ENCODE data around the gene CUBN.
A peak's percentile ranks its signal among the peaks of the same experiment; 100 is the strongest.

The CUBN gene

DNA sequence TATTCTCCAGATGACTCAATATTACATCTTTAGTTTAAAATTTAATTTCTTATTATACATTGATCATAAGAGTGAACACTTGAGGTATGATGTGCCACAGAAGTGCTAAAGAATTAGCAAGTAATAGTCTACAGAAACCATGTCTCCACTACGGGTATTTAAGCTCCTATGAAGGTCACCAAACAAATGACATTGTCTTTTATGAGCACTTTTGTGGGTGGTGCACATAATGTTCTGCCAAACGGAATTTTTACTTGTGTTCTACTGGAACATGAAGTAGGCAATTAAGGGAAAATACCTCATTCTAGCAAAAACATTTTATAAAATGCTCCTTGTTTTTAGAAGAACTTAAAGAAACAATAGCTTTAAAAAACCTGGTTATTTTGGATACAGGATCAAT, 27.4 kb upstream of the CUBN start:
- H4K5ac ChIP-seq (ENCODE audit: low read length): no peak overlapping the region
- no peak overlapping the region for H3K18ac ChIP-seq (ENCODE audit: low read length)
- no peak overlapping the region for H2BK120ac ChIP-seq (ENCODE audit: low read depth, low read length)
- no peak overlapping the region for H3K27ac ChIP-seq (ENCODE audit: low read depth, low read length)
- H2BK15ac ChIP-seq (replicated peaks; ENCODE audit: low read depth): no peak overlapping the region
- H3K4ac ChIP-seq (ENCODE audit: low read depth, low read length): no peak overlapping the region
- no peak overlapping the region for H2BK5ac ChIP-seq (ENCODE audit: low read length)
- H3K4me3 ChIP-seq (ENCODE audit: low read length): no peak overlapping the region
- H3K79me2 ChIP-seq (ENCODE audit: control insufficient read depth, insufficient read depth, low read length): no peaks in the 10 kb centered on the region
- no peak overlapping the region for H4K8ac ChIP-seq (ENCODE audit: low read depth, low read length)
- no peak overlapping the region for H2AK5ac ChIP-seq (ENCODE audit: low read length)
- H3K9ac ChIP-seq (ENCODE audit: low read length): no peak overlapping the region
- no peaks in the 10 kb centered on the region for H3K36me3 ChIP-seq (ENCODE audit: control insufficient read depth, insufficient read depth, low read length)
- H3K56ac ChIP-seq (ENCODE audit: low read length): no peak overlapping the region
- H3K4me1 ChIP-seq (ENCODE audit: control insufficient read depth, low read depth, low read length): no peaks in the 10 kb centered on the region
- H3K27me3 ChIP-seq (ENCODE audit: insufficient read depth, low read length, poor library complexity): no peaks in the 10 kb centered on the region
- WGBS (ENCODE audit: extremely low coverage, insufficient coverage, low lambda C conversion rate): no CpG with 5 or more reads among the region's 2 CpGs
- no peaks in the 10 kb centered on the region for H3K79me1 ChIP-seq (ENCODE audit: low read length)
- H3K23ac ChIP-seq (ENCODE audit: low read length): no peak overlapping the region
- no peak overlapping the region for H3K4me2 ChIP-seq (ENCODE audit: low read length)
- no peak for DNase-seq

DNA sequence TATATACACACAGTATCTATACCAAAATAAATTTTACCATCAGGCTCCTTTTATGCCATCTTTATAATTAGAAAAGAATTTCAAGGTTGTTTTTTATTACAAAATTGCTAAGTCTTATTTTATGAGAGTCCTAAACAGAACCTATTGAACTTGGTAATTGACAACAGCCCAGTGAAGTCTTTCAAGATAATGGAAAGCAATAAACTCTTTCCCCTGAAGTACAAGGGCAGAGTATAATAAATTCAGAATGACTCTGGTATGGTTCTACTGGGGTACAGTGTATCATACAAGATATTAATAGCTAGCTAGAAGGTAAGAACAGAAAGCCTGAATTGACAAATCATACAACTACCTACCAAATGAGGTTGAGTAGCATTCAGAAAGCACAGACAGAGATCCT, 26.2 kb upstream of the CUBN start:
- Histone ChIP-seq H3K79me2 (ENCODE audit: control insufficient read depth, insufficient read depth, low read length) (no peaks in the 10 kb centered on the region), H3K4me2 (ENCODE audit: low read length) (no peak overlapping the region), H4K5ac (ENCODE audit: low read length) (no peak overlapping the region), H3K4me1 (ENCODE audit: control insufficient read depth, low read depth, low read length) (no peaks in the 10 kb centered on the region), H3K9ac (ENCODE audit: low read length) (no peak overlapping the region), H3K4ac (ENCODE audit: low read depth, low read length) (no peak overlapping the region), H3K27ac (ENCODE audit: low read depth, low read length) (no peak overlapping the region), H2BK5ac (ENCODE audit: low read length) (no peak overlapping the region), H3K27me3 (ENCODE audit: insufficient read depth, low read length, poor library complexity) (no peaks in the 10 kb centered on the region), H2AK5ac (ENCODE audit: low read length) (no peak overlapping the region), H3K79me1 (ENCODE audit: low read length) (no peaks in the 10 kb centered on the region), H3K18ac (ENCODE audit: low read length) (no peak overlapping the region), H4K8ac (ENCODE audit: low read depth, low read length) (no peak overlapping the region), H3K36me3 (ENCODE audit: control insufficient read depth, insufficient read depth, low read length) (no peaks in the 10 kb centered on the region), H3K56ac (ENCODE audit: low read length) (no peak overlapping the region), H3K4me3 (ENCODE audit: low read length) (no peak overlapping the region), H2BK15ac (replicated peaks; ENCODE audit: low read depth) (no peak overlapping the region), H3K23ac (ENCODE audit: low read length) (no peak overlapping the region), H2BK120ac (ENCODE audit: low read depth, low read length) (no peak overlapping the region)
- DNase-seq: no peak

DNA sequence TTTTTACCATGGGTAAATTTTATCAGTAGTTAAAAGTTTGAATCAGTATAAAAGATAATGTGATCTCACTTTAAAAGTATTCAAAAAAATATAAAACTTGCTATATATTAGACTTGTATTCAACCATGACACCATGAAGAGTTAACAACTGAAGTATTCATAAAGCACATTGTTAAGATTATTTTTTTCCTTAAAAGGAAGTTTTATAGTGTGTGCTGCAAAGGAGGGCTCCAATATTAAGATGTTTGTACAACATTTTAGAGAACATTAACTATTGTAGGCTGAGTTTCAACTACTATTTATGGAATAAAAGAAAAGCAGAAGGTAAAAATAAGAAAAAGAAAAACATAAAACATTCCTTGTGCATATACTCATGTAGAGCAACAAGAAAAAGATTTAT, 24.5 kb upstream of the CUBN start:
- no peaks in the 10 kb centered on the region for H3K4me1 ChIP-seq (ENCODE audit: control insufficient read depth, low read depth, low read length)
- H3K27ac ChIP-seq (ENCODE audit: low read depth, low read length): no peak overlapping the region
- no peaks in the 10 kb centered on the region for H3K36me3 ChIP-seq (ENCODE audit: control insufficient read depth, insufficient read depth, low read length)
- no peak overlapping the region for H3K4me3 ChIP-seq (ENCODE audit: low read length)
- no peaks in the 10 kb centered on the region for H3K79me2 ChIP-seq (ENCODE audit: control insufficient read depth, insufficient read depth, low read length)
- H4K5ac ChIP-seq (ENCODE audit: low read length): no peak overlapping the region
- no peak overlapping the region for H2AK5ac ChIP-seq (ENCODE audit: low read length)
- no peak overlapping the region for H2BK15ac ChIP-seq (replicated peaks; ENCODE audit: low read depth)
- H2BK5ac ChIP-seq (ENCODE audit: low read length): no peak overlapping the region
- no peak overlapping the region for H2BK120ac ChIP-seq (ENCODE audit: low read depth, low read length)
- no peak overlapping the region for H3K18ac ChIP-seq (ENCODE audit: low read length)
- H3K4ac ChIP-seq (ENCODE audit: low read depth, low read length): no peak overlapping the region
- H3K27me3 ChIP-seq (ENCODE audit: insufficient read depth, low read length, poor library complexity): no peaks in the 10 kb centered on the region
- no peak overlapping the region for H3K23ac ChIP-seq (ENCODE audit: low read length)
- H3K79me1 ChIP-seq (ENCODE audit: low read length): no peaks in the 10 kb centered on the region
- H4K8ac ChIP-seq (ENCODE audit: low read depth, low read length): no peak overlapping the region
- no peak overlapping the region for H3K56ac ChIP-seq (ENCODE audit: low read length)
- H3K4me2 ChIP-seq (ENCODE audit: low read length): no peak overlapping the region
- H3K9ac ChIP-seq (ENCODE audit: low read length): no peak overlapping the region
- DNase-seq: no peak

DNA sequence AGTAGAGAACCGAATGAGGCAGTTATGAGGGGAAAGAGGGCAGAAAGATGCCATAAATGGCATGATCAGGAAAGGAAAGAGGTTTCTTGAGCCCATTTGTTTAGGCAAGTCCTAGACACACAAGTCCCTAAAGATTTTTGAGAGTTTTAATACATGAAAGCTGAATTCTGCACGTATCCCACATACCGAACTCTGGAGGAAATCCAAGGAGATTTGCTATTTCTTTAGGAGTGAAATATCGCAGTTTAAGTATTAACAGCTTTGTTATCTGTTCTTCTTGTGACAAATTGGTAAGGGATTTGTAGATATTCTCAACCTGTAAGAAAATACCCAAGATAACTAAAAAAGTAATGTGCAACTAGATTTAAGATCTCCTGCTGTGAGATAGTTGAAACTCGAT, 23.7 kb upstream of the CUBN start:
- H3K4me2 ChIP-seq (ENCODE audit: low read length): no peak overlapping the region
- H3K18ac ChIP-seq (ENCODE audit: low read length): no peak overlapping the region
- no peak overlapping the region for H2BK15ac ChIP-seq (replicated peaks; ENCODE audit: low read depth)
- H3K27ac ChIP-seq (ENCODE audit: low read depth, low read length): no peak overlapping the region
- H3K4ac ChIP-seq (ENCODE audit: low read depth, low read length): no peak overlapping the region
- no CpG with 5 or more reads among the region's 5 CpGs for WGBS (ENCODE audit: extremely low coverage, insufficient coverage, low lambda C conversion rate)
- no peaks in the 10 kb centered on the region for H3K79me2 ChIP-seq (ENCODE audit: control insufficient read depth, insufficient read depth, low read length)
- H3K79me1 ChIP-seq (ENCODE audit: low read length): no peaks in the 10 kb centered on the region
- H3K4me3 ChIP-seq (ENCODE audit: low read length): no peak overlapping the region
- no peak overlapping the region for H2BK5ac ChIP-seq (ENCODE audit: low read length)
- DNase-seq: no peak
- H2AK5ac ChIP-seq (ENCODE audit: low read length): no peak overlapping the region
- no peak overlapping the region for H4K5ac ChIP-seq (ENCODE audit: low read length)
- H3K27me3 ChIP-seq (ENCODE audit: insufficient read depth, low read length, poor library complexity): no peaks in the 10 kb centered on the region
- H4K8ac ChIP-seq (ENCODE audit: low read depth, low read length): no peak overlapping the region
- H3K4me1 ChIP-seq (ENCODE audit: control insufficient read depth, low read depth, low read length): no peaks in the 10 kb centered on the region
- no peak overlapping the region for H3K9ac ChIP-seq (ENCODE audit: low read length)
- H2BK120ac ChIP-seq (ENCODE audit: low read depth, low read length): no peak overlapping the region
- H3K23ac ChIP-seq (ENCODE audit: low read length): no peak overlapping the region
- no peaks in the 10 kb centered on the region for H3K36me3 ChIP-seq (ENCODE audit: control insufficient read depth, insufficient read depth, low read length)
- no peak overlapping the region for H3K56ac ChIP-seq (ENCODE audit: low read length)

DNA sequence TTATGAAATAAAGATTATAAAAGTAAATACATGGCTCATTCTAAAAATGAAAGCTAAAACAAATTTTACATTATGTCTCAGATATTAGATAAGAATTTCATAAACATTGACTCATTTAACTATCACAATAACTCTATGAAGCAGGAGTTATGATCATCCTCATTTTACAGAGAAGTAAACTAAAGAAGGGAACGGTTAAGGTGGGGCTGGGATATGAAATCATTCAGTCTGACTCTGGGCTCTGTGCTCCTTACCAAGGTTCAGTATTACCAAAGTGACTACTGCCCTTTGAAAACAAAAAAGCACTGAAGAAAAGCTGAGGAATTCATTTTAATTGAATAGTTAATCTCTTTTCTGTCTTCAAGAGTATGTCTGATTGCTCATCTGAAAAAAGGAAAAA, 22.1 kb upstream of the CUBN start:
- Histone ChIP-seq H3K9ac (ENCODE audit: low read length) (no peak overlapping the region), H3K4me2 (ENCODE audit: low read length) (no peak overlapping the region), H4K8ac (ENCODE audit: low read depth, low read length) (no peak overlapping the region), H2AK5ac (ENCODE audit: low read length) (no peak overlapping the region), H3K79me1 (ENCODE audit: low read length) (no peaks in the 10 kb centered on the region), H3K27me3 (ENCODE audit: insufficient read depth, low read length, poor library complexity) (no peaks in the 10 kb centered on the region), H3K4me3 (ENCODE audit: low read length) (no peak overlapping the region), H2BK5ac (ENCODE audit: low read length) (no peak overlapping the region), H4K5ac (ENCODE audit: low read length) (no peak overlapping the region), H3K27ac (ENCODE audit: low read depth, low read length) (no peak overlapping the region), H3K23ac (ENCODE audit: low read length) (no peak overlapping the region), H2BK15ac (replicated peaks; ENCODE audit: low read depth) (no peak overlapping the region), H2BK120ac (ENCODE audit: low read depth, low read length) (no peak overlapping the region), H3K56ac (ENCODE audit: low read length) (no peak overlapping the region), H3K4ac (ENCODE audit: low read depth, low read length) (no peak overlapping the region), H3K4me1 (ENCODE audit: control insufficient read depth, low read depth, low read length) (no peaks in the 10 kb centered on the region), H3K79me2 (ENCODE audit: control insufficient read depth, insufficient read depth, low read length) (no peaks in the 10 kb centered on the region), H3K36me3 (ENCODE audit: control insufficient read depth, insufficient read depth, low read length) (no peaks in the 10 kb centered on the region), H3K18ac (ENCODE audit: low read length) (no peak overlapping the region)
- WGBS (ENCODE audit: extremely low coverage, insufficient coverage, low lambda C conversion rate): no CpG with 5 or more reads among the region's 1 CpG
- no peak for DNase-seq

DNA sequence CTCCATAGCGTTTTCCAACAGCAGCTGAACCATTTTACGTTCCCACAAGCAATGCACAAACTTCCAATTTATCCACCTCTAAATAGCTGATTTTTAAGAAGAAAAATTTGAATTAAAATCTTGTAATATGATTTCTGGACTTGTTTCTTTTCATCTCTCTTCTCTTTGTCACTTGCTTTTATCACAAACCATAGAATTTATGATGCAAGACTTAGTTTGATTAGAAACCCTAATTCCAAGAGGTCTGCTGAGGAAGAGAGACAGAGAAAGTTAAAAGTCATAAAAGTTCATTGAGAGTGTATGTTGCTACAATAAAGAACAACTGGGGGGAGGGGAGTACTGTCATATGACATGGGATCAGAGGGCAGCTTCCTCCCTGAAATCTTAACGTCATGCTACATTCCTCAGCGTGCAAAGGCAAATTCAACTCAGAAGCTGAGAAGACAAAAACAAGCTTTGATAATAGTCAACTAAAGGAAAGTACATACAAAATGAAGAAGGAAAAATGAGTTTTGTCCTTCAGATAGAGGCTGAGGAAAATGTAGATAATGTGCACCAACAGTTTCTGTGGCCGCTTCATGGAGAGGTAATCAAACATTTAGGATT, 18.4 kb upstream of the CUBN start:
- peak; percentile 28 for DNase-seq
- H3K4ac ChIP-seq (ENCODE audit: low read depth, low read length): no peak overlapping the region
- H3K27ac ChIP-seq (ENCODE audit: low read depth, low read length): no peak overlapping the region
- H3K4me1 ChIP-seq (ENCODE audit: control insufficient read depth, low read depth, low read length): no peaks in the 10 kb centered on the region
- no peaks in the 10 kb centered on the region for H3K36me3 ChIP-seq (ENCODE audit: control insufficient read depth, insufficient read depth, low read length)
- H3K79me2 ChIP-seq (ENCODE audit: control insufficient read depth, insufficient read depth, low read length): no peaks in the 10 kb centered on the region
- H3K23ac ChIP-seq (ENCODE audit: low read length): no peak overlapping the region
- no peak overlapping the region for H4K5ac ChIP-seq (ENCODE audit: low read length)
- H3K27me3 ChIP-seq (ENCODE audit: insufficient read depth, low read length, poor library complexity): no peaks in the 10 kb centered on the region
- no peak overlapping the region for H3K18ac ChIP-seq (ENCODE audit: low read length)
- H3K4me2 ChIP-seq (ENCODE audit: low read length): no peak overlapping the region
- no peak overlapping the region for H4K8ac ChIP-seq (ENCODE audit: low read depth, low read length)
- H3K79me1 ChIP-seq (ENCODE audit: low read length): no peaks in the 10 kb centered on the region
- no peak overlapping the region for H2AK5ac ChIP-seq (ENCODE audit: low read length)
- no peak overlapping the region for H3K56ac ChIP-seq (ENCODE audit: low read length)
- H2BK15ac ChIP-seq (replicated peaks; ENCODE audit: low read depth): no peak overlapping the region
- no peak overlapping the region for H2BK5ac ChIP-seq (ENCODE audit: low read length)
- no peak overlapping the region for H3K9ac ChIP-seq (ENCODE audit: low read length)
- WGBS (ENCODE audit: extremely low coverage, insufficient coverage, low lambda C conversion rate): no CpG with 5 or more reads among the region's 5 CpGs
- H3K4me3 ChIP-seq (ENCODE audit: low read length): no peak overlapping the region
- H2BK120ac ChIP-seq (ENCODE audit: low read depth, low read length): no peak overlapping the region
